ENCODE data around the gene ANKFN1.

ANKFN1 gene

GRCh38 chr17:56548661-56549060, 395.4 kb downstream of the ANKFN1 start:
- no peak for DNase-seq (ENCODE audit: low read depth, low spot score)
- in situ Hi-C loops (cut with HindIII; ENCODE audit: low sequenced_read_pairs): no loop called here
- H3K4me3 ChIP-seq (ENCODE audit: low read depth, low read length): no peak overlapping the region
- no peak for TF ChIP-seq CTCF (IDR thresholded peaks at IDR 0.05; ENCODE audit: low read depth, low read length)

- in situ Hi-C loops (cut with HindIII; ENCODE audit: low sequenced_read_pairs): no loop called here
- no peak for TF ChIP-seq CTCF (IDR thresholded peaks at IDR 0.05; ENCODE audit: low read depth, low read length)
Observed at GRCh38 chr17:56549501-56549900, 396.2 kb downstream of the ANKFN1 start.

GRCh38 chr17:56557682-56558081, 404.4 kb downstream of the ANKFN1 start:
- in situ Hi-C loops (cut with HindIII; ENCODE audit: low sequenced_read_pairs): no loop called here
- no peak for TF ChIP-seq CTCF (IDR thresholded peaks at IDR 0.05; ENCODE audit: low read depth, low read length)
- DNase-seq (ENCODE audit: low read depth, low spot score): no peak
- no peak overlapping the region for H3K4me3 ChIP-seq (ENCODE audit: low read depth, low read length)

More at GRCh38 chr17:56549501-56549900, 396.2 kb downstream of the ANKFN1 start:
- no peak for DNase-seq (ENCODE audit: low read depth, low spot score)
- no peak overlapping the region for H3K4me3 ChIP-seq (ENCODE audit: low read depth, low read length)

GRCh38 chr17:56558088-56558487, 404.8 kb downstream of the ANKFN1 start:
- TF ChIP-seq CTCF (IDR thresholded peaks at IDR 0.05; ENCODE audit: low read depth, low read length): no peak
- DNase-seq (ENCODE audit: low read depth, low spot score): no peak
- no peak overlapping the region for H3K4me3 ChIP-seq (ENCODE audit: low read depth, low read length)
- in situ Hi-C loops (cut with HindIII; ENCODE audit: low sequenced_read_pairs): no loop called here

Measured in astrocyte of the spinal cord (primary cell).